ENCODE measurements around the gene UGT2B7. TPM values are rescaled to one million over a fixed set of nuclear protein-coding genes. Genes with fewer than 3 reads are reported as not detected.

The UGT2B7 gene
- total RNA-seq, 1 experiment from 2014 or later = not detected

GRCh38 chr4:69147334-69147733 is 51.1 kb downstream of the UGT2B7 start:
- intact Hi-C loops (cut with micrococcal nuclease; ENCODE audit: unreplicated experiment) = no loop called here
- Histone ChIP-seq H3K27ac (ENCODE audit: low read length) (no peak overlapping the region), H3K36me3 (ENCODE audit: control insufficient read depth, insufficient read depth, low read length) (no peaks in the 10 kb centered on the region), H3K4me3 (ENCODE audit: low read depth in 2 of 2, low read length in 2 of 2) (no peak overlapping the region), H3K9me3 (ENCODE audit: control insufficient read depth, insufficient read depth, low read depth, low read length) (no peaks in the 10 kb centered on the region), H3K27me3 (ENCODE audit: control insufficient read depth, insufficient read depth, low read length) (no peaks in the 10 kb centered on the region), H3K4me1 (ENCODE audit: control insufficient read depth, insufficient read depth, low read length) (no peaks in the 10 kb centered on the region)
- no TSS peak for BruUV-seq (replicated peaks)
- ATAC-seq = no peak
- POLR2A ChIA-PET = no interaction called here
- DNase-seq (ENCODE audit: low read depth, low spot score) = no peak
- in situ Hi-C loops (cut with HindIII; ENCODE audit: low pct_unique_long_range_greater_than_20kb, low sequenced_read_pairs) = no loop called here
- TF ChIP-seq TCF7L2 (IDR thresholded peaks at IDR 0.05; ENCODE audit: low read depth, low read length) (no peak), CTCF (IDR thresholded peaks at IDR 0.05) (no peak), REST (IDR thresholded peaks at IDR 0.05; ENCODE audit: insufficient read depth in 1 of 2, low read depth in 2 of 2, low read length in 1 of 2) (no peak), SIN3A (IDR thresholded peaks at IDR 0.05; ENCODE audit: borderline replicate concordance, insufficient read depth, low read depth, low read length) (no peak), POLR2AphosphoS5 (IDR thresholded peaks at IDR 0.05; ENCODE audit: low read depth, low read length) (no peak)
- CTCF ChIA-PET = no interaction called here

GRCh38 chr4:69154021-69154420 is 57.7 kb downstream of the UGT2B7 start:
- no TSS peak for BruUV-seq (replicated peaks)
- no peak for TF ChIP-seq REST (IDR thresholded peaks at IDR 0.05; ENCODE audit: insufficient read depth in 1 of 2, low read depth in 2 of 2, low read length in 1 of 2)
- TF ChIP-seq CTCF (IDR thresholded peaks at IDR 0.05) = no peak
- TF ChIP-seq POLR2AphosphoS5 (IDR thresholded peaks at IDR 0.05; ENCODE audit: low read depth, low read length) = no peak
- TF ChIP-seq SIN3A (IDR thresholded peaks at IDR 0.05; ENCODE audit: borderline replicate concordance, insufficient read depth, low read depth, low read length) = no peak
- no peak for TF ChIP-seq TCF7L2 (IDR thresholded peaks at IDR 0.05; ENCODE audit: low read depth, low read length)
- intact Hi-C loops (cut with micrococcal nuclease; ENCODE audit: unreplicated experiment) = no loop called here
- Histone ChIP-seq H3K9me3 (ENCODE audit: control insufficient read depth, insufficient read depth, low read depth, low read length) (no peaks in the 10 kb centered on the region), H3K36me3 (ENCODE audit: control insufficient read depth, insufficient read depth, low read length) (no peaks in the 10 kb centered on the region), H3K27ac (ENCODE audit: low read length) (no peak overlapping the region), H3K4me1 (ENCODE audit: control insufficient read depth, insufficient read depth, low read length) (no peaks in the 10 kb centered on the region), H3K27me3 (ENCODE audit: control insufficient read depth, insufficient read depth, low read length) (no peaks in the 10 kb centered on the region), H3K4me3 (ENCODE audit: low read depth in 2 of 2, low read length in 2 of 2) (no peak overlapping the region)
- DNase-seq (ENCODE audit: low read depth, low spot score) (no peak), ATAC-seq (no peak)
- in situ Hi-C loops (cut with HindIII; ENCODE audit: low pct_unique_long_range_greater_than_20kb, low sequenced_read_pairs) = no loop called here
- POLR2A ChIA-PET = no interaction called here
- CTCF ChIA-PET = no interaction called here
